ENCODE measurements around the gene GNB5. TPM values are rescaled to one million over a fixed set of nuclear protein-coding genes. Genes with fewer than 3 reads are reported as not detected.
A peak's percentile ranks its signal among the peaks of the same experiment; 100 is the strongest.
"Not testable (repeated sequence)": the region's sequence is repeated elsewhere in the genome, so short reads cannot be mapped to it uniquely, and the experiment has no call there.

GNB5 gene
- total RNA-seq, 2 donors from 2014 or later: 19.1 to 20.7 TPM

DNA sequence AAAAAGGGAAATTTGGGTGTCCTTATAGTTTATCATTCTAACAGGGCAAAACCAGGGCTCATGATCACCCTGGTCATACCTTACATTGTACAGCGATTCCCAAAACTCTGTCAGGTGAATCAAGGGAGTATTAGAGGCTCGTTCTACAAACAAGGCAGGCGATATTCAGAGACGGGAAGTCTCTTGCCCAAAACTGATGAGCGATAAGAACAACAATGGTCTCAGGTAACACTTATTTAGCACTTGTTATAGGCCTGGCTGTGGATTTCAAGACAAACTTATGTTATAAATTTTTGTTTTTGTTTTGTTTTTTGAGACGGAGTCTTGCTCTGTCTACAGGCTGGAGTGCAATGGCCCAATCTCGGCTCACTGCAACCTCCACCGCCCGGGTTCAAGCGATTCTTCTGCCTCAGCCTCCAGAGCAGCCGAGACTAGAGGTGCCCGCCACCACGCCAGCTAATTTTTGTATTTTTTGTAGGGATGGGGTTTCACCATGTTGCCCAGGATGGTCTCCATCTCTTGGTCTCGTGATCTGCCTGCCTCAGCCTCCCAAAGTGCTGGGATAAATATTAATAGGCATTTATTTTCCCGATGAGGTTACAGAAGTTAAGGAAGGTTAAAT lies 91.4 kb downstream of the GNB5 start:
- no peaks in the 10 kb centered on the region for H3K4me1 ChIP-seq (ENCODE audit: control insufficient read depth, insufficient read depth, low read length)
- WGBS, 2 experiments (ENCODE audit: insufficient coverage in 1 of 2, insufficient read length in 1 of 2): 91 to 99% methylated on average over 7 to 15 of the region's 15 CpGs
- TF ChIP-seq, protein P1, sequence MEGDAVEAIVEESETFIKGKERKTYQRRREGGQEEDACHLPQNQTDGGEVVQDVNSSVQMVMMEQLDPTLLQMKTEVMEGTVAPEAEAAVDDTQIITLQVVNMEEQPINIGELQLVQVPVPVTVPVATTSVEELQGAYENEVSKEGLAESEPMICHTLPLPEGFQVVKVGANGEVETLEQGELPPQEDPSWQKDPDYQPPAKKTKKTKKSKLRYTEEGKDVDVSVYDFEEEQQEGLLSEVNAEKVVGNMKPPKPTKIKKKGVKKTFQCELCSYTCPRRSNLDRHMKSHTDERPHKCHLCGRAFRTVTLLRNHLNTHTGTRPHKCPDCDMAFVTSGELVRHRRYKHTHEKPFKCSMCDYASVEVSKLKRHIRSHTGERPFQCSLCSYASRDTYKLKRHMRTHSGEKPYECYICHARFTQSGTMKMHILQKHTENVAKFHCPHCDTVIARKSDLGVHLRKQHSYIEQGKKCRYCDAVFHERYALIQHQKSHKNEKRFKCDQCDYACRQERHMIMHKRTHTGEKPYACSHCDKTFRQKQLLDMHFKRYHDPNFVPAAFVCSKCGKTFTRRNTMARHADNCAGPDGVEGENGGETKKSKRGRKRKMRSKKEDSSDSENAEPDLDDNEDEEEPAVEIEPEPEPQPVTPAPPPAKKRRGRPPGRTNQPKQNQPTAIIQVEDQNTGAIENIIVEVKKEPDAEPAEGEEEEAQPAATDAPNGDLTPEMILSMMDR (conservative IDR thresholded peaks at IDR 0.05): no peak

DNA sequence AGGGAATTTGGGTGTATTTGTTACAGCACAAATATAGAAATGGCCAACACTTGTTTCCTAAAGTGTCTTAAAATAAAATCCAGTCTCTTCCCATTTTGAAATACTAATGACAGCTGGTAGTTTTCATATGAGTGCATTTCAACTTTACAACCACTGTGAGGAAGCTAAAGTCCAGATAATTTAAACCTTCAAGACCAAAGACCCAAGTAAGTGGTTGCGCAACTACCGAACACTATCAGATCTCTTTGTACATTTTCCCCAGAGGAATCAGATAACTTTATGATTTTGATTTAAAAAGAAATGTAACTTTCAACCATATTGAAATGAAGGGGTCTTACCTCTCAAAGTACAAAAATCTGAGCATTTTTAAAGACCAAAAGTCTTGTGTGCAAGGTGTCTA lies 92.9 kb downstream of the GNB5 start:
- Histone ChIP-seq H3K36me3 (ENCODE audit: control insufficient read depth, insufficient read depth, low read length) (no peaks in the 10 kb centered on the region), H3K27ac (ENCODE audit: low read depth, low read length) (no peak overlapping the region), H3K4me1 (ENCODE audit: control insufficient read depth, insufficient read depth, low read length) (no peaks in the 10 kb centered on the region), H3K9me3 (ENCODE audit: control insufficient read depth, low read length) (no peaks in the 10 kb centered on the region), H3K9ac (ENCODE audit: extremely low read depth, low read length, poor library complexity, severe bottlenecking) (no peak overlapping the region), H3K27me3 (ENCODE audit: control insufficient read depth, insufficient read depth, low read length, poor library complexity, severe bottlenecking) (no peaks in the 10 kb centered on the region), H3K4me3 (ENCODE audit: low read length) (no peak overlapping the region)
- Mint-ChIP-seq H3K27ac (no peak overlapping the region), H3K4me1 (peaks cover 9% of the 10 kb centered on the region), H3K4me3 (no peak overlapping the region), H3K9me3 (peaks cover 2% of the 10 kb centered on the region), H3K36me3 (ENCODE audit: low read depth) (no peaks in the 10 kb centered on the region), H3K27me3 (ENCODE audit: insufficient read depth) (no peaks in the 10 kb centered on the region)
- WGBS, 2 experiments (ENCODE audit: insufficient coverage in 1 of 2, insufficient read length in 1 of 2): 100% methylated on average over 2 of the region's 2 CpGs; no CpG with 5 or more reads in 1 of the 2 experiments
- DNase-seq: peak; percentile 1
- TF ChIP-seq, protein P1 (conservative IDR thresholded peaks at IDR 0.05): no peak

More for the DNA sequence above, 91.4 kb downstream of the GNB5 start:
- Histone ChIP-seq H3K36me3 (ENCODE audit: control insufficient read depth, insufficient read depth, low read length) (no peaks in the 10 kb centered on the region), H3K9ac (ENCODE audit: extremely low read depth, low read length, poor library complexity, severe bottlenecking) (no peak overlapping the region), H3K4me3 (ENCODE audit: low read length) (no peak overlapping the region), H3K27ac (ENCODE audit: low read depth, low read length) (no peak overlapping the region), H3K27me3 (ENCODE audit: control insufficient read depth, insufficient read depth, low read length, poor library complexity, severe bottlenecking) (no peaks in the 10 kb centered on the region), H3K9me3 (ENCODE audit: control insufficient read depth, low read length) (no peaks in the 10 kb centered on the region)
- Mint-ChIP-seq H3K4me3 (no peak overlapping the region), H3K27me3 (ENCODE audit: insufficient read depth) (no peaks in the 10 kb centered on the region), H3K27ac (no peak overlapping the region), H3K9me3 (peaks cover 2% of the 10 kb centered on the region), H3K36me3 (ENCODE audit: low read depth) (no peaks in the 10 kb centered on the region), H3K4me1 (peaks cover 11% of the 10 kb centered on the region)
- DNase-seq: peak; percentile 28

DNA sequence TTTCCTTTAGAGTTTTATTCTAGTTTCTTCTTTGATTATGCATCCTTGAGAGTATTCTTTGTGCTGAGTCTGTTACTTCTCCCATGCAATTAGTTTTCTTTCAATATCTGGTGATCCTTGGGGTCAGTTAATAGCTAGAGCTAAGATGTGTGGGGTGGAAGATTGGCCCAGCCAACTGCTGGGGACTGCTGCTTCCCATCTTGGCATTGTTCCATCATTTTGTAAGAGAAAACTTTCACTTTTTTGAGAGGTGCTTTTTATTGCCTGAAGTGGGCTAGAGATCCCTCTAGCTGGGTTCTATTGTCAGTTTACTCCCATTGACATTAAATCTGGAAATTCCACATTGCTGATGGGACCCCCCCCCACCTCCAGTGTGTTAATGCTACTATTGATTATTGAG lies 94.0 kb downstream of the GNB5 start:
- Mint-ChIP-seq H3K9me3 (peaks cover 2% of the 10 kb centered on the region), H3K36me3 (ENCODE audit: low read depth) (no peaks in the 10 kb centered on the region), H3K4me3 (no peak overlapping the region), H3K27me3 (ENCODE audit: insufficient read depth) (no peaks in the 10 kb centered on the region), H3K4me1 (peaks cover 7% of the 10 kb centered on the region), H3K27ac (no peak overlapping the region)
- TF ChIP-seq, protein P1 (conservative IDR thresholded peaks at IDR 0.05): no peak
- Histone ChIP-seq H3K36me3 (ENCODE audit: control insufficient read depth, insufficient read depth, low read length) (no peaks in the 10 kb centered on the region), H3K9me3 (ENCODE audit: control insufficient read depth, low read length) (no peaks in the 10 kb centered on the region), H3K4me1 (ENCODE audit: control insufficient read depth, insufficient read depth, low read length) (no peaks in the 10 kb centered on the region), H3K9ac (ENCODE audit: extremely low read depth, low read length, poor library complexity, severe bottlenecking) (no peak overlapping the region), H3K27me3 (ENCODE audit: control insufficient read depth, insufficient read depth, low read length, poor library complexity, severe bottlenecking) (no peaks in the 10 kb centered on the region), H3K27ac (ENCODE audit: low read depth, low read length) (no peak overlapping the region), H3K4me3 (ENCODE audit: low read length) (no peak overlapping the region)
- DNase-seq: no peak

DNA sequence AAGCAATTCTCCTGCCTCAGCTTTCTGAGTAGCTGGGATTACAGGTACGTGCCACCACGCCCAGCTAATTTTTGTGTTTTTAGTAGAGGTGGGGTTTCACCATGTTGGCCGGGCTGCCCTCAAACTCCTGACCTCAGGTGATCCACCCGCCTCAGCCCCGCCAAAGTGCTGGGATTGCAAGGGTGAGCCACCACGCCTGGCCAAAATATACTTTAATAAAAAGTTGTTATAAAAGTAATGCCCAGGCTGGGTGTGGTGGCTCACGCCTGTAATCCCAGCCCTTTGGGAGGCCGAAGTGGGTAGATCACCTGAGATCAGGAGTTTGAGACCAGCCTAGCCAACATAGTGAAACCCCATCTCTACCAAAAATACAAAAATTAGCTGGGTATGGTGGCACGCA lies 94.7 kb downstream of the GNB5 start:
- DNase-seq; H3K9me3 ChIP-seq (ENCODE audit: control insufficient read depth, low read length); H3K36me3 Mint-ChIP-seq (ENCODE audit: low read depth); H3K9me3 Mint-ChIP-seq; H3K27ac ChIP-seq (ENCODE audit: low read depth, low read length); H3K27me3 ChIP-seq (ENCODE audit: control insufficient read depth, insufficient read depth, low read length, poor library complexity, severe bottlenecking); H3K27ac Mint-ChIP-seq; H3K4me3 ChIP-seq (ENCODE audit: low read length); H3K4me3 Mint-ChIP-seq; H3K4me1 Mint-ChIP-seq; H3K4me1 ChIP-seq (ENCODE audit: control insufficient read depth, insufficient read depth, low read length); H3K9ac ChIP-seq (ENCODE audit: extremely low read depth, low read length, poor library complexity, severe bottlenecking); H3K27me3 Mint-ChIP-seq (ENCODE audit: insufficient read depth); H3K36me3 ChIP-seq (ENCODE audit: control insufficient read depth, insufficient read depth, low read length): not testable (repeated sequence)
- 90 to 100% methylated on average over 3 to 9 of the region's 9 CpGs for WGBS, 2 experiments (ENCODE audit: insufficient coverage in 1 of 2, insufficient read length in 1 of 2)
